Loucy (cell line): Measurements from ENCODE around the gene ADORA3.

ENCODE experiments used
- H2AFZ ChIP-seq: fragments of 200-600 bp; sonication (generic); 2 replicates; pipeline ENCODE4 v1.6.0; 2016; ENCODE audit warnings: antibody characterized with exemption, mild to moderate bottlenecking, low read length, moderate library complexity
- H3F3A ChIP-seq: fragments of 200-600 bp; 2 replicates; pipeline ENCODE4 v1.6.0; 2016; ENCODE audit warnings: antibody characterized with exemption, low read depth, mild to moderate bottlenecking
- H3K27me3 ChIP-seq: fragments of 200-600 bp; sonication (generic); 2 replicates; pipeline ENCODE4 v1.6.1; 2014; ENCODE audit warnings: low read length, mild to moderate bottlenecking; ENCODE audit not compliant: insufficient read depth, poor library complexity, severe bottlenecking
- H3K36me3 ChIP-seq: fragments of 200-600 bp; sonication (generic); 2 replicates; pipeline ENCODE4 v1.6.1; 2016; ENCODE audit warnings: low read length; ENCODE audit not compliant: insufficient read depth
- H3K4me1 ChIP-seq: fragments of 200-600 bp; sonication (generic); 2 replicates; pipeline ENCODE4 v1.5.1; 2014; ENCODE audit warnings: low read length, mild to moderate bottlenecking; ENCODE audit not compliant: insufficient read depth, poor library complexity, severe bottlenecking
- H3K4me2 ChIP-seq: fragments of 200-600 bp; sonication (generic); 2 replicates; pipeline ENCODE4 v1.6.0; 2014; ENCODE audit warnings: antibody characterized with exemption, low read length, low read depth, mild to moderate bottlenecking; ENCODE audit not compliant: poor library complexity, severe bottlenecking
- H3K4me3 ChIP-seq: fragments of 200-600 bp; sonication (generic); 2 replicates; pipeline ENCODE4 v1.5.1; 2014; ENCODE audit warnings: low read length, mild to moderate bottlenecking, mixed read lengths; ENCODE audit not compliant: poor library complexity, severe bottlenecking
- H3K79me2 ChIP-seq: fragments of 200-600 bp; sonication (generic); 2 replicates; pipeline ENCODE4 v1.6.1; 2014; ENCODE audit warnings: low read length; ENCODE audit not compliant: insufficient read depth
- H3K9ac ChIP-seq: fragments of 200-600 bp; sonication (generic); 2 replicates; pipeline ENCODE4 v1.6.0; 2014; ENCODE audit warnings: mild to moderate bottlenecking, low read depth, low read length, moderate library complexity; ENCODE audit not compliant: poor library complexity, severe bottlenecking
- H3K9me2 ChIP-seq: fragments of 200-600 bp; sonication (generic); replicated peaks from 2 replicates; pipeline ENCODE4 v1.6.1; 2016; ENCODE audit warnings: low read depth, low read length, mixed read lengths
- H3K9me3 ChIP-seq: fragments of 200-600 bp; sonication (generic); 2 replicates; pipeline ENCODE4 v1.6.1; 2014; ENCODE audit warnings: mild to moderate bottlenecking, antibody characterized with exemption, low read length, low read depth; ENCODE audit not compliant: insufficient read depth
- H4K20me1 ChIP-seq: fragments of 200-600 bp; sonication (generic); 2 replicates; pipeline ENCODE4 v1.6.0; 2014; ENCODE audit warnings: antibody characterized with exemption, low read length, mild to moderate bottlenecking; ENCODE audit not compliant: insufficient read depth, poor library complexity, severe bottlenecking
- EZH2phosphoT487 ChIP-seq: fragments of 200-600 bp; IDR thresholded peaks from 2 replicates; pipeline ENCODE4 v1.6.1; 2018; ENCODE audit warnings: antibody characterized with exemption, mild to moderate bottlenecking, moderate library complexity, borderline replicate concordance
- TF ChIP-seq, protein P1 (sequence below): fragments of 200-600 bp; sonication (generic); conservative IDR thresholded peaks from 2 replicates; pipeline ENCODE4 v1.5.1; 2014; ENCODE audit warnings: mild to moderate bottlenecking, antibody characterized with exemption, low read length

Gene ADORA3

DNA sequence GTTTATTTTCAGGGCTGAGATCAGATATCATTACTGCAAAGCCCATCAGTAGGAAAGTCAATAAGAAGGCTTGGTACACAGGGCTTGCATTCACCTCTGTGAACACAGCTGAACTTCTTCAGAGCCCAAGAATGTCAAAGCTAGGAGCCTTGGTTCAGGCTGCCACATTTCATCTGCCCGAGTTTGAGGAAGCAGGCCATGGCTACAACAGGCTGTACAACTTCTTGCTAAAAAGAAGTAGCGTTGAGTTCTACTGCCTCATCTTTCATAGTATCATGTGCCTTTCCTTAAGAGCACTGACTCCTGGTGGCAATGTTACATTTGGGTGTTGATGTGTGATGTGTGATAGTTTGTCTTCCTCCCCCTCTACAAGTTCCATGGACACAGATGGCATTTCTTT lies 19.6 kb downstream of the ADORA3 start:
- Histone ChIP-seq H3K9ac (no peak overlapping the region), H3K9me3 (no peaks in the 10 kb centered on the region), H3K36me3 (no peaks in the 10 kb centered on the region), H3K4me1 (peaks cover 5% of the 10 kb centered on the region), H3K4me2 (no peak overlapping the region), H3K27me3 (no peaks in the 10 kb centered on the region), H4K20me1 (no peaks in the 10 kb centered on the region), H2AFZ (no peak overlapping the region), H3K4me3 (no peak overlapping the region), H3K79me2 (no peaks in the 10 kb centered on the region), H3F3A (no peaks in the 10 kb centered on the region), H3K9me2 (no peaks in the 10 kb centered on the region)
- TF ChIP-seq, protein P1, sequence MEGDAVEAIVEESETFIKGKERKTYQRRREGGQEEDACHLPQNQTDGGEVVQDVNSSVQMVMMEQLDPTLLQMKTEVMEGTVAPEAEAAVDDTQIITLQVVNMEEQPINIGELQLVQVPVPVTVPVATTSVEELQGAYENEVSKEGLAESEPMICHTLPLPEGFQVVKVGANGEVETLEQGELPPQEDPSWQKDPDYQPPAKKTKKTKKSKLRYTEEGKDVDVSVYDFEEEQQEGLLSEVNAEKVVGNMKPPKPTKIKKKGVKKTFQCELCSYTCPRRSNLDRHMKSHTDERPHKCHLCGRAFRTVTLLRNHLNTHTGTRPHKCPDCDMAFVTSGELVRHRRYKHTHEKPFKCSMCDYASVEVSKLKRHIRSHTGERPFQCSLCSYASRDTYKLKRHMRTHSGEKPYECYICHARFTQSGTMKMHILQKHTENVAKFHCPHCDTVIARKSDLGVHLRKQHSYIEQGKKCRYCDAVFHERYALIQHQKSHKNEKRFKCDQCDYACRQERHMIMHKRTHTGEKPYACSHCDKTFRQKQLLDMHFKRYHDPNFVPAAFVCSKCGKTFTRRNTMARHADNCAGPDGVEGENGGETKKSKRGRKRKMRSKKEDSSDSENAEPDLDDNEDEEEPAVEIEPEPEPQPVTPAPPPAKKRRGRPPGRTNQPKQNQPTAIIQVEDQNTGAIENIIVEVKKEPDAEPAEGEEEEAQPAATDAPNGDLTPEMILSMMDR: no peak
- TF ChIP-seq EZH2phosphoT487: no peak

DNA sequence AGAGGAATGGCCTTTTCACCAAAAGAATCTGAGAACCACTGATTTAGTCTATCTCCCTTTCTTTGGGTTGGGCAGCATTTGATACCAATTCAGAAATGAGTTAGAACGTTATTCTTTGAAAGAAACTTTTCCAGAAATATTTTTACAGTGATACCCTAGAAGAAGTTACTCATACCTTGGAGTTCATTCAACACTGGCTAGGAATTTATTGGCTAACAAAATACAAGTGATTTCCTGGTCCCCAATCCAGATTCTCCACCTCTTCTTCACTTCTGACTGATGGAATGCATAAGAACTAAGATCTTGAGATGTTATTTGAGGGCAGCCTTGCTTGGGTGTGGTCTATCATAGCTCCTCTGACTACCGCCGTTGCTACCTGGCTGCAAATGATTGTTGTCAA lies 20.3 kb downstream of the ADORA3 start:
- Histone ChIP-seq H3K4me3 (no peak overlapping the region), H3F3A (no peaks in the 10 kb centered on the region), H4K20me1 (no peaks in the 10 kb centered on the region), H3K9ac (no peak overlapping the region), H3K27me3 (no peaks in the 10 kb centered on the region), H3K9me2 (no peaks in the 10 kb centered on the region), H2AFZ (no peak overlapping the region), H3K4me1 (peaks cover 9% of the 10 kb centered on the region), H3K4me2 (no peak overlapping the region), H3K36me3 (no peaks in the 10 kb centered on the region), H3K79me2 (no peaks in the 10 kb centered on the region), H3K9me3 (no peaks in the 10 kb centered on the region)
- no peak for TF ChIP-seq EZH2phosphoT487
- TF ChIP-seq, protein P1: no peak

DNA sequence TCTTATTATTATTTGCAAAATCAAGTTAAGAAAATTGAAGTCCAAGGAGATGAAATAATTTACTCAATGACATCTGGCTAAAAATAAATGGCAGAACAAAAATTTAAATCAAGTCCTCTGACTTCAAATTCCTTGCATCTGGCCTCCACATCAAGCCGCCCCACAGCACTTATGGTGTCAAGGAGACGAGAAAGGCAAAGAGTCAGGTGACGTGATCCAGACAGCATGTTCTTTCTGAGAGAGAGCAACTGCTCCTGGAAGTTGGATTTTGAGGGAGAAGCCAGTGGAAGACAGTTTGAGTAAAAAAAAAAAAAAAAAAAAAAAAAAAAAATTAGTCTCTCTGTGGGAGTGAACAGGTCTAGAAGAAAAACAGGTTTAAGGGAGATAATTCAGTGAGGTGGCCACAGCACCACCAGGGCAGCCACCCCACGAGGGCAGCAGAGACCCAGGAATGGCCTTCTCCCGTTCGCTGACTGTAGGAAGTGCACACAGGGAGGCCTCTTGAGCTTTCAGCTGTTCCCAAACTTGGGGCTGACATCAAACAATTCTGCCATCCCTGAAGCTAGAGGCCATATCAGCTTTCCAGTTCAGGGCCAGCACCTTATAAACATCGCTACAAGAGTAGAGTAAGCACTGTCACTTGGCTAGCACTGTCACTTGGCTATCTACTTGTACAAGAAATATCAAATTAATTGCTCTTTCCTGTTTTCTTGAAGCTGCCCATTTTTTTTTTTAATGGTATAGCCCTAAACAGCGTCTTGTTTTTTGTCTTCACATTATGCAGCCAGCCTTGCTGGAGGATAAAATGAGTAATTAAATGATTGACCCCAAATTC lies 21.8 kb downstream of the ADORA3 start:
- Histone ChIP-seq H3F3A (0 out of 2 replicates have a peak, but pooled peaks cover 4% of the 10 kb centered on the region), H3K4me3 (no peak overlapping the region), H2AFZ (peak overlapping the region; percentile 68; the same call in 1 of the 2 replicates), H3K9me2 (no peaks in the 10 kb centered on the region), H3K9ac (peak overlapping the region; percentile 26), H3K36me3 (no peaks in the 10 kb centered on the region), H3K4me1 (peaks cover 25% of the 10 kb centered on the region), H3K4me2 (no peak overlapping the region), H3K9me3 (no peaks in the 10 kb centered on the region), H3K27me3 (no peaks in the 10 kb centered on the region), H3K79me2 (no peaks in the 10 kb centered on the region), H4K20me1 (no peaks in the 10 kb centered on the region)
- no peak for TF ChIP-seq EZH2phosphoT487
- TF ChIP-seq, protein P1: peak; percentile 85
